IMR-90 (cell line): ENCODE measurements around the gene FDPS. TPM values are rescaled to one million over a fixed set of nuclear protein-coding genes. Genes with fewer than 3 reads are reported as not detected.
A peak's percentile ranks its signal among the peaks of the same experiment; 100 is the strongest.

Source experiments
- ATAC-seq: fragments of 200-7000 bp; cut with Tn5 transposase; 2 replicates; pipeline ENCODE4 v1.9.1; 2020; ENCODE audit warnings: low read depth, mild to moderate bottlenecking, moderate library complexity
- BruUV-seq: library from RNA; stranded (reverse); fragments of 400-500 nt; replicated peaks from 2 replicates; lab custom pipeline; 2021; lab: Mats Ljungman, UMichigan
- CTCF ChIA-PET: fragments of 300-600 bp; formaldehyde crosslinking; extraction: SDS; loops from one replicate; lab custom pipeline; 2021; ENCODE audit warnings: antibody characterized with exemption; lab: Yijun Ruan, JAX
- POLR2A ChIA-PET: fragments of 300-600 bp; sonication (Branson Sonifier 250); formaldehyde crosslinking; loops from one replicate; lab custom pipeline; 2022; ENCODE audit warnings: antibody characterized with exemption; ENCODE audit not compliant: unreplicated experiment; lab: Charles Lee
- DNase-seq: peaks from one replicate; pipeline ENCODE4 v3.0.0; 2013
- H2AFZ ChIP-seq: replicated peaks from 2 replicates; pipeline ENCODE3; 2013; ENCODE audit warnings: low read length, mild to moderate bottlenecking; ENCODE audit not compliant: poor library complexity
- H2AK5ac ChIP-seq: 2 replicates; pipeline ENCODE4 v1.6.1; 2013; ENCODE audit warnings: low read depth, low read length, inconsistent platforms
- H2AK9ac ChIP-seq: replicated peaks from 2 replicates; pipeline ENCODE3; 2013; ENCODE audit warnings: mild to moderate bottlenecking, low read depth, low read length, moderate library complexity; ENCODE audit not compliant: poor library complexity
- H2BK120ac ChIP-seq: 2 replicates; pipeline ENCODE4 v1.6.1; 2013; ENCODE audit warnings: low read depth, low read length, inconsistent platforms
- H2BK15ac ChIP-seq: 3 replicates; pipeline ENCODE4 v1.6.1; 2013; ENCODE audit warnings: low read depth, low read length, inconsistent platforms
- H2BK20ac ChIP-seq: 2 replicates; pipeline ENCODE4 v1.6.1; 2013; ENCODE audit warnings: low read depth, mild to moderate bottlenecking, inconsistent platforms, low read length, moderate library complexity
- H2BK5ac ChIP-seq: 2 replicates; pipeline ENCODE4 v1.6.1; 2013; ENCODE audit warnings: mild to moderate bottlenecking, low read depth, low read length, inconsistent platforms; ENCODE audit not compliant: poor library complexity, severe bottlenecking
- H3K14ac ChIP-seq: replicated peaks from 2 replicates; pipeline ENCODE4 v1.6.1; 2013; ENCODE audit warnings: low read depth, low read length, inconsistent platforms
- H3K18ac ChIP-seq: 2 replicates; pipeline ENCODE4 v1.6.1; 2013; ENCODE audit warnings: low read depth, low read length, control low read depth
- H3K23ac ChIP-seq: 2 replicates; pipeline ENCODE4 v1.6.1; 2013; ENCODE audit warnings: low read depth, low read length, inconsistent platforms
- H3K27ac ChIP-seq: 2 replicates; pipeline ENCODE4 v1.5.1; 2013; ENCODE audit warnings: mild to moderate bottlenecking, control low read depth, low read length; ENCODE audit not compliant: insufficient read depth
- H3K27me3 ChIP-seq: 2 replicates; pipeline ENCODE4 v1.6.1; 2013; ENCODE audit warnings: low read length; ENCODE audit not compliant: control insufficient read depth, insufficient read depth
- H3K36me3 ChIP-seq: 2 replicates; pipeline ENCODE4 v1.6.1; 2013; ENCODE audit warnings: low read length, mixed read lengths; ENCODE audit not compliant: control insufficient read depth, insufficient read depth
- H3K4ac ChIP-seq: 2 replicates; pipeline ENCODE4 v1.6.1; 2013; ENCODE audit warnings: low read depth, low read length, inconsistent platforms
- H3K4me1 ChIP-seq: 2 replicates; pipeline ENCODE4 v1.6.1; 2013; ENCODE audit warnings: low read length, mixed read lengths; ENCODE audit not compliant: control insufficient read depth, insufficient read depth
- H3K4me2 ChIP-seq: 2 replicates; pipeline ENCODE4 v1.6.1; 2013; ENCODE audit warnings: low read depth, mild to moderate bottlenecking, control low read depth, low read length, moderate library complexity
- H3K4me3 ChIP-seq: 2 replicates; pipeline ENCODE4 v1.5.1; 2013; ENCODE audit warnings: low read depth, mild to moderate bottlenecking, control low read depth, low read length, moderate library complexity; ENCODE audit not compliant: insufficient read depth
- H3K56ac ChIP-seq: 2 replicates; pipeline ENCODE4 v1.6.1; 2013; ENCODE audit warnings: low read length, inconsistent platforms; ENCODE audit not compliant: insufficient read depth; ENCODE audit errors: extremely low read depth
- H3K79me1 ChIP-seq, 2 experiments: 2 replicates each; pipeline ENCODE4 v1.6.1; 2013; ENCODE audit warnings: low read length in 2 of 2, inconsistent platforms in 1 of 2, low read depth in 1 of 2
- H3K9ac ChIP-seq: 2 replicates; pipeline ENCODE4 v1.6.1; 2013; ENCODE audit warnings: low read depth, low read length, control low read depth
- H3K9me1 ChIP-seq: 2 replicates; pipeline ENCODE4 v1.6.1; 2013; ENCODE audit warnings: low read length, inconsistent platforms; ENCODE audit not compliant: insufficient read depth
- H3K9me3 ChIP-seq: 2 replicates; pipeline ENCODE4 v1.6.1; 2013; ENCODE audit warnings: low read length; ENCODE audit not compliant: control insufficient read depth, insufficient read depth
- H4K20me1 ChIP-seq: 2 replicates; pipeline ENCODE4 v1.6.1; 2013; ENCODE audit warnings: low read length, inconsistent platforms; ENCODE audit not compliant: insufficient read depth
- H4K5ac ChIP-seq: 2 replicates; pipeline ENCODE4 v1.6.1; 2013; ENCODE audit warnings: mild to moderate bottlenecking, low read depth, low read length, control low read depth
- H4K8ac ChIP-seq, 2 experiments: 2 replicates each; pipeline ENCODE4 v1.6.1; 2013; ENCODE audit warnings: low read depth in 2 of 2, low read length in 2 of 2, control low read depth in 1 of 2, inconsistent platforms in 1 of 2
- H4K91ac ChIP-seq: 2 replicates; pipeline ENCODE4 v1.6.1; 2013; ENCODE audit warnings: low read depth, low read length, inconsistent platforms; ENCODE audit not compliant: insufficient read depth
- BHLHE40 ChIP-seq: fragments of 150-350 bp; IDR thresholded peaks from 2 replicates; pipeline ENCODE4 v1.6.1; 2016; ENCODE audit warnings: mild to moderate bottlenecking, low read depth, low read length
- CEBPB ChIP-seq: IDR thresholded peaks from 2 replicates; pipeline ENCODE4 v1.6.1; 2012; ENCODE audit warnings: low read depth, low read length, improper control_type of control experiment
- CHD1 ChIP-seq: IDR thresholded peaks from 2 replicates; pipeline ENCODE4 v1.6.1; 2012; ENCODE audit warnings: low read depth, low read length, improper control_type of control experiment
- CTCF ChIP-seq: conservative IDR thresholded peaks from 2 replicates; pipeline ENCODE4 v1.5.1; 2012; ENCODE audit warnings: mild to moderate bottlenecking, low read depth, low read length, improper control_type of control experiment
- ELK1 ChIP-seq: fragments of 150-350 bp; IDR thresholded peaks from 2 replicates; pipeline ENCODE4 v1.6.1; 2016; ENCODE audit warnings: low read depth, mild to moderate bottlenecking, low read length, moderate library complexity, borderline replicate concordance
- FOS ChIP-seq: fragments of 150-350 bp; IDR thresholded peaks from 2 replicates; pipeline ENCODE4 v1.6.1; 2016; ENCODE audit warnings: low read depth, low read length
- MAFK ChIP-seq: IDR thresholded peaks from 2 replicates; pipeline ENCODE4 v1.6.1; 2012; ENCODE audit warnings: low read depth, low read length, improper control_type of control experiment
- MAZ ChIP-seq: IDR thresholded peaks from 2 replicates; pipeline ENCODE4 v1.6.1; 2012; ENCODE audit warnings: low read depth, mild to moderate bottlenecking, low read length, improper control_type of control experiment, moderate library complexity, borderline replicate concordance
- MXI1 ChIP-seq: IDR thresholded peaks from 2 replicates; pipeline ENCODE4 v1.6.1; 2012; ENCODE audit warnings: low read depth, mild to moderate bottlenecking, low read length, moderate library complexity, borderline replicate concordance
- POLR2A ChIP-seq: IDR thresholded peaks from 2 replicates; pipeline ENCODE4 v1.6.1; 2012; ENCODE audit warnings: mild to moderate bottlenecking, low read depth, low read length
- RAD21 ChIP-seq: IDR thresholded peaks from 2 replicates; pipeline ENCODE4 v1.6.1; 2012; ENCODE audit warnings: low read length, improper control_type of control experiment
- RCOR1 ChIP-seq: IDR thresholded peaks from 2 replicates; pipeline ENCODE4 v1.6.1; 2012; ENCODE audit warnings: mild to moderate bottlenecking, low read length, improper control_type of control experiment; ENCODE audit not compliant: insufficient replicate concordance
- RFX5 ChIP-seq: IDR thresholded peaks from 2 replicates; pipeline ENCODE4 v1.8.0; 2012; ENCODE audit warnings: low read depth, mild to moderate bottlenecking, low read length, moderate library complexity
- SMC3 ChIP-seq: fragments of 150-350 bp; IDR thresholded peaks from 2 replicates; pipeline ENCODE4 v1.6.1; 2016; ENCODE audit warnings: low read depth, mild to moderate bottlenecking, antibody characterized with exemption, low read length, moderate library complexity
- USF2 ChIP-seq: fragments of 150-350 bp; IDR thresholded peaks from 2 replicates; pipeline ENCODE4 v1.6.1; 2017; ENCODE audit warnings: mild to moderate bottlenecking, antibody characterized with exemption, low read length, low read depth
- WGBS, 2 experiments: methylation state at CpG; one replicate each; pipeline versions ENCODE4 v1.1.5 to v1.1.7; 2013; ENCODE audit warnings: missing lambda C conversion rate in 2 of 2; ENCODE audit not compliant: insufficient read length in 1 of 2; ENCODE audit errors: extremely low coverage in 2 of 2; 5-methylcytosine and 5-hydroxymethylcytosine counted together
- dilution Hi-C: fragments of 300-500 bp; cut with HindIII; formaldehyde crosslinking; loops from one replicate; pipeline ENCODE4 v1.14.3; 2018; ENCODE audit warnings: low sequenced_read_pairs; ENCODE audit not compliant: unreplicated experiment
- in situ Hi-C: fragments of 300-500 bp; cut with MboI; formaldehyde crosslinking; loops from 3 replicates; pipeline ENCODE4 v1.14.3; 2019; ENCODE audit warnings: low sequenced_read_pairs, inconsistent platforms, mixed read lengths
- intact Hi-C: fragments of 100-400 bp; cut with micrococcal nuclease; formaldehyde crosslinking; loops from 2 replicates; pipeline ENCODE4 v1.10.0; 2022
- polyA plus RNA-seq, 3 experiments: library from polyadenylated mRNA; depleted of rRNA; stranded (reverse); fragments of >200 nt; gene quantifications; 2 replicates each; pipeline ENCODE4 v1.2.3, GENCODE V29; 2012; ENCODE audit warnings: low replicate concordance in 1 of 3
- total RNA-seq: library from RNA; depleted of rRNA; stranded (reverse); fragments of >200 nt; gene quantifications from 2 replicates; pipeline ENCODE4 v1.2.3, GENCODE V29; 2012

Gene FDPS
- total and polyA plus RNA-seq, 2 of the 4 experiments (the other 2 are of a cell fraction) = 183 to 191 TPM

GRCh38 chr1:155295183-155295941, 13.3 kb upstream of the FDPS start:
- H3K4me2 ChIP-seq = no peak overlapping the region; the same call in 1 of the 2 replicates
- H3K9me3 ChIP-seq = peaks cover 2% of the 10 kb centered on the region; the same call in 1 of the 2 replicates
- H4K91ac ChIP-seq = no peak overlapping the region
- H4K20me1 ChIP-seq = no peaks in the 10 kb centered on the region
- H3K36me3 ChIP-seq = no peaks in the 10 kb centered on the region
- ATAC-seq (no peak), DNase-seq (no peak)
- no peak overlapping the region for H2BK15ac ChIP-seq
- in situ Hi-C loops (no loop called here), dilution Hi-C loops (no loop called here), intact Hi-C loops (no loop called here)
- no peak overlapping the region for H2BK20ac ChIP-seq
- H4K8ac ChIP-seq = no peak overlapping the region
- no peaks in the 10 kb centered on the region for H3K4me1 ChIP-seq
- H3K27ac ChIP-seq = no peak overlapping the region
- no peak overlapping the region for H2AK9ac ChIP-seq
- BruUV-seq = no TSS peak
- no peaks in the 10 kb centered on the region for H3K9me1 ChIP-seq
- H4K5ac ChIP-seq = no peak overlapping the region
- H2BK120ac ChIP-seq = no peak overlapping the region
- H3K27me3 ChIP-seq = peaks cover 54% of the 10 kb centered on the region
- 8% methylated on average over 13 of the region's 47 CpGs; no CpG with 5 or more reads in 1 of the 2 experiments for WGBS, 2 experiments
- no peak overlapping the region for H3K18ac ChIP-seq
- H2AFZ ChIP-seq = peak overlapping the region; percentile 70
- CTCF ChIA-PET = interaction anchor here (0.6 kb wide), 1 partner anchor 20 kb away, joined by 8 read pairs; no protein-coding TSS in a partner anchor
- H3K14ac ChIP-seq = no peak overlapping the region
- H2AK5ac ChIP-seq = no peak overlapping the region
- H3K23ac ChIP-seq = no peak overlapping the region
- H3K56ac ChIP-seq = no peak overlapping the region
- H3K4me3 ChIP-seq = no peak overlapping the region
- H3K9ac ChIP-seq = no peak overlapping the region
- POLR2A ChIA-PET = no interaction called here
- H2BK5ac ChIP-seq = no peak overlapping the region
- H3K4ac ChIP-seq = no peak overlapping the region
- H3K79me1 ChIP-seq = no peaks in the 10 kb centered on the region
- TF ChIP-seq MAFK = no peak
- no peak for TF ChIP-seq MXI1
- TF ChIP-seq RFX5 = no peak
- no peak for TF ChIP-seq RAD21
- TF ChIP-seq BHLHE40 = no peak
- TF ChIP-seq USF2 = no peak
- TF ChIP-seq ELK1 = no peak
- no peak for TF ChIP-seq CEBPB
- TF ChIP-seq CHD1 = no peak
- no peak for TF ChIP-seq SMC3
- TF ChIP-seq MAZ = no peak
- TF ChIP-seq RCOR1 = no peak
- TF ChIP-seq FOS = no peak
- no peak for TF ChIP-seq POLR2A
- no peak for TF ChIP-seq CTCF
